Activated CD8-positive, alpha-beta memory T cell treated with anti-CD3 and anti-CD28 coated beads for 4 hours (primary cell): Measurements from ENCODE around the gene AK4.

Experiments used
- DNase-seq, 2 donors: peaks; one replicate each; pipeline ENCODE4 v3.0.0-alpha.2; 2020; ENCODE audit warnings: low read depth in 2 of 2

AK4 gene

DNA sequence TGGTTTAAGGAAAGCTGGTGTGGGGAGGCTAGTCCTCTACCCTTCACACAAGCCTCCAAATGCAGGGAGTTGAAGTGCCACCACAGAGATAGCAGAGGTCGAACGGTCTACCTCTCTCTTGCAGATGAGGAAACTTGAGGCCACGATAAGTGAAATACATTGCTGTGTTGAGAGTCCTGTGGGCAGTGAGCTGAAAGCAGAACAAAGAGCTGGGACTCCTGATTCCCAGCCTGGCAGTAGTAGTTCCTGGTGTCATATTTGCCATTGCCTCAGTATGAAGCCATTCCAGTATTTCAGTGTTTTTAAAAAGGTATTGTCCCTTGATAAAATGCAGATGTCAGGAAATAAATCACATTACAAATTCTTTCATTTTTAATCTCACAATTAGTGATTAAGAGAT, 28.6 kb downstream of the AK4 start:
- no peak for DNase-seq

DNA sequence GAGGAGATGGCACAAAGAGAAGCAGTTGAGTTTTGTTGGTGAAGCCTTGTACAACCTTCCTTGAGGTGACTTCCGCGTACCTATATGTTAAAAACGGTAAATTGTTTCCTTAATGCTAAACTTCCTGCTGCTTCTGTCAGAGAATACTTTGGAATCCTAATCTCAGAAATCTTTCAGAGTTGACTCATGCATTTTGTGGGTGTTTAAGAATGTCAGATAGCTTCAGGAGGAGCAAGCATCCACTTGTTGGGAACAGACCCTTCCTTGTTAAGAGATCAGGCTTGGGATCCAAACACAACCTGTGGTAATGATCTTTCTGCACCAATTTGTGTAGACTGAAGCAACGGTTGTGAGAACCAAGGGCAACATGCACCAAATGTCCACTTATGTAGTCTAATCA, 29.5 kb downstream of the AK4 start:
- DNase-seq: no peak

- DNase-seq: no peak
These were observed 30.2 kb downstream of the AK4 start for GRCh38 chr1:65178235-65178634.

- no peak for DNase-seq
These were observed 31.1 kb downstream of the AK4 start for GRCh38 chr1:65179148-65179547.

GRCh38 chr1:65180977-65181376, 33.0 kb downstream of the AK4 start:
- DNase-seq: no peak

DNA sequence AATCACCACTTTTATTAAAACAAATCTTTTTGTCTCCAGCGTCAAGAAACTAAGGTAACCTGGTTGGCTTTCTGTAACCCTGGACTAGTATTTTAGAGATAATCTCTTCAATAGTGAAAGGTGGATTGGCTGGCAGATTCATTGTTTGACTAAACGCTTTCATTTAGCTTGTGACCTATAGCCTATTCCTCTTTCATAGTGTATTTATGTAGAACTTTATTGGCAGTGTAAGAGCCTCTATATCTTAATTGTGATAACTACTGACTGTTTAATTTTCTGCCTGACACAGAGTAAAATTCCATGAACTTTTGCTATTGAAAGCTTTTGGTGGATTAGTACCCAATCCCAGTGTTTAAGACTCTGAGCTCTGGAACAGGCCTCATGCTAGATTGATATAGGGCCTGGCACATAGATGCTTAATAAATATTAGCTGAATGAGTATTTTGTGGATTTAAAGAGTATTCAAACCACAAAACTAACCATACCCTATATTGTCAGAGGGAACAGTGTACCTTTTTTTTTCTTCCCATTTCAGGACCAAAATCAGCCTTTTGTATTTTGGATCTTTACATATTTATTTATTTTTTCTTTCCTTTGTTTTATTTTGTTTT, 34.8 kb downstream of the AK4 start:
- DNase-seq: no peak

GRCh38 chr1:65189576-65190115, 41.6 kb downstream of the AK4 start:
- DNase-seq: no peak

- DNase-seq: no peak
These were observed 42.2 kb downstream of the AK4 start for GRCh38 chr1:65190229-65190628.

DNA sequence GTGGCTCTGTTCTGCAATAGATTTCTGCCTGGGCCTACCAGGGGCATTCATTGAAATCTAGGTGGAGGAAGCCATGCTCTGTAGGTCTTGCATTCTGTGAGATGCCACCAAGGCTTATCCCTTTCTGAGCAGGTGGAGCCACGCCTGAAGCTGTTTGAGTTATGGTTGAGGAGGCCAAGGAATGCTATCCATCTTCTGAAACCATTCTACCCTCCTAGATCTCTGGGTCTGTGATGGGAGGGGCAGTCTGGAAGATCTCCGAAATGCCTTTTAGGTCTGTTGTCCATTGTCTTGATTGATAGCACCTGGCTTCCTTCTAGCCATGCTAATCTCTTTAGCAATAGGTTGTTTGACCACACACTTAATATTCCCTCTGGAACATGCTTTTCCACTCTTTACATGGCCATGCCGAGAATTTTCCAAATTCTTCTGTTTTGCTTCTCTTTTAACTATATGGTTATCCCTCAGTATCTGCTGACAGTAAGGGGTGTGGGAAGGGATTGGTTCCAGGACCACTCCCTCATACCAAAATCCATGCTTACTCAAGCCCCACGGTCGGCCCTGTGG, 45.2 kb downstream of the AK4 start:
- DNase-seq: no peak

GRCh38 chr1:65195495-65196417, 47.8 kb downstream of the AK4 start:
- no peak for DNase-seq

GRCh38 chr1:65196926-65197325, 48.9 kb downstream of the AK4 start:
- DNase-seq: no peak

- no peak for DNase-seq
These were observed 49.6 kb downstream of the AK4 start for GRCh38 chr1:65197636-65198035.

- DNase-seq: no peak
These were observed 50.1 kb downstream of the AK4 start for GRCh38 chr1:65198096-65198495.

DNA sequence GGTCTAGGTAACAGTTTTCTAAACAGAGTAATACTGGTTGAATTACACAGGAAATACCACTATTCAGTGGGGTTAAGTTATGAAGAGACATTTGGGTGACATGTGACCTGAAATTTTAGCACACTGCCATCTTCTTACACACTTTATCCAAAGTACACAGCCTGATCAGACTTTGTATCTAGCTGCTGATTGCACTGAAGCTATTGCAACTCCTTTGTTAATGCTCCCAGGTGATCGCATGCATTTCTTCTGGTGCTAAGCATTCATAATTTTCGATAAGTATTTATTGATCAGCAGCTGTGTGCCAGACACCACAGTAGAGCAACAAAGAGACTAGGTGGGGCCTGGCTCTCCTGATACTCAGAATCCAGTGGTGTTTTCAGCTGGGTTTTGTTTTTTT, 52.4 kb downstream of the AK4 start:
- DNase-seq: no peak

GRCh38 chr1:65206836-65207235, 58.8 kb downstream of the AK4 start:
- no peak for DNase-seq

DNA sequence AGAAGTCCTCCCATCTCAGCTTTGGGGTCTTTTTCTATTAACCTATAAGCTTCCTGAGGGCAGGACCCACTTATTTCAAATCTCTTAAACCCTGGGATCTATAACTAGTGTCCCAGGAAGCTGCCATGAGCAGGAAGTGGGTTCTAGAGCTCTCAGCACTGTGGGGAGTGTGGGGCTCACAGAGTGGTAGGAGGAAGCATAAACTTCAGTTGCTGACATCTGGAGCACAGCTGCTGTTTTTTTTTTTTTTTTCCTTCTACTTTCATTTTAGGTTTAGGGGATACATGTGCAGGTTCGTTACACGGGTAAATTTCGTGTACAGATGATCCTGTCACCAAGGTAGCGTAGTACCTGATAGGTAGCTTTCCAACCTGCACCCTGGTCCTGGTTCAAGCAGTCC, 59.3 kb downstream of the AK4 start:
- DNase-seq: no peak

- DNase-seq: no peak
These were observed 60.6 kb downstream of the AK4 start for GRCh38 chr1:65208563-65208973.

DNA sequence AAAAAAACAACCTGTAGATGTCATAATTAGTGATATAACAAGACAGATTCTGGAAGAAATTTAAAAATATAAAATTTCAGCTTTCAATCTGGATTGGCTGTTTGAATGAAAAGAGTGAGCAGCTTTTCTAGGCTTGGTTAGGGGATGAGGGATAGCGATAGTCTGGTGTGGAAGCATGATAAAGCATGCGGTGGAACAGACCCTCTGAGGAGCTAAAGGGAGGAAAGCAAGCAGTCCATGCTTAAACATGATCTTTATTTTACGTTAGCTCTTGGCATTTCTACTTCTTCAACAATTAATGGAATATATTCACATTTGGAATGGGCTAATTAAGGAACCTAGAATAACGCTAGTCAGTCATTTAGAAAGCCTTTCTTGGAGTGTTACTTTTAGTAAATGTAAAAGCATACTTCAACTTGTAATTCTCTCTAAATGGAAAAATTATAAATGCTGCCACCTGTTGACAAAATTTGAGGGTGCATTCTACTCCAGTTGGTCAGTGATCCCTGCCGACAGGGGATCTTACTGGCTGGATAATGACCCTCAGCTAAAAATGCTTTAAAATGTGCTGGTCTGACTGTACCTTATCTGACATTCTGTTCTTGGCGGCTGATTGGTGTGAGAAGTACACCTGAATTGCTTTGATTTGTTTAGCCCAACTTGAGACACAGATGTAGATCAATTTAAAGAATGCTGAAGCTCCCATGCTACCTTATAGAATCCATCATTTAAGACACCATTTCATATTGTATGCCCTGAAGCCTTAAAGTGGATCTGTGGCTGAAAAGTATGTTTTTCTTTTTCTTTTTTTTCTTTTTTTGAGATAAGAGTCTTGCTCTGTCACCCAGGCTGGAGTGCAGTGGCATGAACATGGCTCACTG, 61.2 kb downstream of the AK4 start:
- DNase-seq: no peak

- DNase-seq: no peak
These were observed 62.3 kb downstream of the AK4 start for GRCh38 chr1:65210325-65210724.

DNA sequence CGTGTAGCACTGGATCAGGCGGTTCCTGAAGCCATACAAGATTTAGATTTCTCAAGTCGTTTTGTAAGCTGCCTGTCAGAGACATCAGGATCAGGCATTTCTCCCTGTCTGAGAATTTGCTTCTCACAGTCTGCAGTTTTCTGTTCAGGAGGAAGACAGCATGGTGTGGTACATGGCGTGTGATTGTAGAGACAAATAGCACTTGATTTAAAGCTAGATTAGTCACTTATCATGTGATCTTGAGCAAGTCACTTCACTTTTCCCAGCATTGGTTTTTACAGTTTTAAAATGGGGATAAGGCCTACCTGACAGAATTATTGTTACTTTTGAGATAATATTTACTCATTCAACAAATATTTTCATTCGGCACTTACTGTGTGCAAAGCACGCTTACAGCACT, 63.3 kb downstream of the AK4 start:
- DNase-seq: no peak

- no peak for DNase-seq
These were observed 65.4 kb downstream of the AK4 start for GRCh38 chr1:65213271-65214023.
